Activated naive CD4-positive, alpha-beta T cell treated with anti-CD3 and anti-CD28 coated beads, Interleukin-2, amount 50 U/mL, for 24 hours (primary cell): ENCODE results near the gene ELOVL1.
A peak's percentile ranks its signal among the peaks of the same experiment; 100 is the strongest.

ENCODE experiments used
- H3K27ac Mint-ChIP-seq: one replicate; pipeline ENCODE4 v1.8.0; 2021; ENCODE audit warnings: mild to moderate bottlenecking, mixed read lengths
- H3K27me3 Mint-ChIP-seq: one replicate; pipeline ENCODE4 v1.8.0; 2021; ENCODE audit warnings: mixed read lengths
- H3K36me3 Mint-ChIP-seq: one replicate; pipeline ENCODE4 v1.8.0; 2021; ENCODE audit warnings: mixed read lengths
- H3K4me1 Mint-ChIP-seq: one replicate; pipeline ENCODE4 v1.8.0; 2021; ENCODE audit warnings: mixed read lengths
- H3K4me3 Mint-ChIP-seq: one replicate; pipeline ENCODE4 v1.8.0; 2021; ENCODE audit warnings: mild to moderate bottlenecking, mixed read lengths
- H3K9me3 Mint-ChIP-seq: one replicate; pipeline ENCODE4 v1.8.0; 2021; ENCODE audit warnings: mixed read lengths

Gene ELOVL1

DNA sequence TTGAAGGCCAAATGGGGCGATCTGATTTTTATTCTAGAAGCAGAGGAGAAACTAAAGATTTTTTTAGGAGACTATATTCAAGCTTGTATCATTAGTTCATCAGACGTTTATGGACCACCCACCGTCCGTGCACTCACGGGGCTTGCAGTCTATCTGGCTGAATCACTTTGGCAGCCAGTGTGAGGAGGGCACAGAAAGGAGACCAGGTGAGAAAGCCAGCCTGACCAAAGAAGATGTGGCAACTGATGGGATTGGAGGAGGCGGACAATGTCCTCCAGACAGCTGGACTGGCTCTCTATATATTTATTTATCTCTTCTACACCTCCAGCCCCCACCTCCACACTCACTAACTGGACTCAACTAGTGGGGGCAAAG lies 822 bp upstream of the ELOVL1 start:
- Mint-ChIP-seq H3K27me3 (no peaks in the 10 kb centered on the region), H3K4me1 (peaks cover 36% of the 10 kb centered on the region), H3K9me3 (no peaks in the 10 kb centered on the region), H3K4me3 (peak overlapping the region; percentile 94), H3K27ac (peak overlapping the region; percentile 88), H3K36me3 (peaks cover 3% of the 10 kb centered on the region)

DNA sequence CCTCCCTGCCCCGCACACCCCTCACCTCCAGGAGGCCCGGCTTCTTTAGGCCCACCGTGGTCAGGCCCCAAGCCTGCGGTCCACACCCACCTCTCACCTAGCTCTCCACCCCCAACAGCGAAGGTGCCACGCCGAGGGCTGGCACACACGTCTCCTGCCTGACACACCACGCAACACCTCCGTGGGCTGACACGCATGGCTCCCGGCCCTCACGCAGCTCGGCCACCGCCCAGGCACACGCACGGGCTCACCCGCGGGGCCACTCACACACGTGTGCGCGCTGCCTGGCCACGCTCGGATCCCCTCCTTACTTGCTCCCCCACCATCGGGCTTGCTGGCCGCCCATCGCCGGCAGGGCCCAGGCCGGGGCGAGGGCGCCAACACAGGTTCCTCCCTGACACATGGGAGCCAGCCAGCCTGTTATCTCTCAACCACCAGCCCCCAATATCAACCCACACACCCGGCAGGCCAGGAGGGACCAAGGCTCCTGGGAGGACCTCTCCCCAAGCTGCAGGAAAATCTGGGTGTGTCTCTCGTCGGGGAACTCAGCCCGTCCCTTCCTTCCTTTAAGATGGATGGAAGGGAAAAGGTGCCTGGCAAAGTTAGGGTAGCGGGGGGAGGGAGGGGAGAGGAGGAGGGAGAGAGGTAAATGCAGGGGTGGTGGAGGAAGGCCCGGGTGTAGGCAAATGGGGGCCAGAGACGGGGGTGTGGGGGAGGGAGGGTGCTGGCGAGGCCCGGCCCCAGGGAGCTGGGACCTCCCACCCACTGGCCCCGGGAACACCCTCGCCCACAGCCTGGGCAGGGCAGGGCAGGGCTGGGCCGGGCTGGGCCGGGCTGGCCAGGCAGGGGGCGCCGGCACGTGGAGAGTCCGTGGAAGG lies 546 bp downstream of the ELOVL1 start:
- peak overlapping the region; percentile 90 for H3K4me3 Mint-ChIP-seq
- no peaks in the 10 kb centered on the region for H3K9me3 Mint-ChIP-seq
- peaks cover 3% of the 10 kb centered on the region for H3K36me3 Mint-ChIP-seq
- peak overlapping the region; percentile 96 for H3K27ac Mint-ChIP-seq
- no peaks in the 10 kb centered on the region for H3K27me3 Mint-ChIP-seq
- peaks cover 36% of the 10 kb centered on the region for H3K4me1 Mint-ChIP-seq

DNA sequence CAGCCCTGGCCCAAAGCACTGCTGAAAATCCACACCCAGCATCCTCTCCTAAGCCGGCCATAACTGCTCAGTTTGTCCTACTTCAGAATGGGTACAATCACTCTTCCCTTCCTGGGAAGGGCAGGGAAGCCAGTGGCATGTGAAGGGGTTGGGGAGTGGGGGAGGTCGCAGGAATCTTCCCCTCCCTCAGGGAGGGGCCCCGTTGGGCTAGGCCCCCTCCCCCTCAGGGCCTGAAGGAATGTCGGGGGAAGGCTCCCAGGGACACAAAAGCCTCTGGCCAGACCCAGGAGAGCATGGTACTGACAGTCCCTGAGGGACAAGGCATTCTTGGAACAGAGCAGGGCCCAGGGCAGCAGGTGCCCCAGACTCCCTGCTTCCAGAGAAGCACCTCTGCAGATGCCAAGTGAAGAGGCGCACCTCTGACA lies 1.2 kb downstream of the ELOVL1 start:
- peaks cover 36% of the 10 kb centered on the region for H3K4me1 Mint-ChIP-seq
- H3K27me3 Mint-ChIP-seq = no peaks in the 10 kb centered on the region
- H3K4me3 Mint-ChIP-seq = peak overlapping the region; percentile 90
- H3K36me3 Mint-ChIP-seq = peaks cover 3% of the 10 kb centered on the region
- H3K27ac Mint-ChIP-seq = peak overlapping the region; percentile 96
- H3K9me3 Mint-ChIP-seq = no peaks in the 10 kb centered on the region

DNA sequence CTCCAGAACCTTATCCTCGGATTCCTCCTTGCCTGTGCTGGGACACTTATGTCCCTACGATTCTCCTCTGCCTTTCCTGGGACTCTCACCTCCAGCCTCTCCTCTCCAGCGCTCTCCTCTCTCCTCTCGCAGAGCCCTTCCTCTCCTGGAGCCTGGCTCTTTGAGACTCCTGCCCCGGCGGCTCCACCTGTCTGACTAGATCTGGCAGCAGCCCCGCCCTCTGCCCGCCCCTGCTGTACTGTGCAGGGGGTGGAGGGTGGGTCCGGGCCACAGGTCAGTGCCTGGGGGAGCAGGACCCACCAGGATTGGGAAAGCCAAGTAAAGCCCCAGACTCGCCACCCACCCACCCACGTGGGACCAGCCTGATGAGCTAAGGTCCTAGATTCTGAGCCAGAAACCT lies 1.6 kb downstream of the ELOVL1 start:
- Mint-ChIP-seq H3K27ac (peak overlapping the region; percentile 69), H3K9me3 (no peaks in the 10 kb centered on the region), H3K4me3 (peak overlapping the region; percentile 90), H3K4me1 (peaks cover 32% of the 10 kb centered on the region), H3K36me3 (peaks cover 3% of the 10 kb centered on the region), H3K27me3 (no peaks in the 10 kb centered on the region)

DNA sequence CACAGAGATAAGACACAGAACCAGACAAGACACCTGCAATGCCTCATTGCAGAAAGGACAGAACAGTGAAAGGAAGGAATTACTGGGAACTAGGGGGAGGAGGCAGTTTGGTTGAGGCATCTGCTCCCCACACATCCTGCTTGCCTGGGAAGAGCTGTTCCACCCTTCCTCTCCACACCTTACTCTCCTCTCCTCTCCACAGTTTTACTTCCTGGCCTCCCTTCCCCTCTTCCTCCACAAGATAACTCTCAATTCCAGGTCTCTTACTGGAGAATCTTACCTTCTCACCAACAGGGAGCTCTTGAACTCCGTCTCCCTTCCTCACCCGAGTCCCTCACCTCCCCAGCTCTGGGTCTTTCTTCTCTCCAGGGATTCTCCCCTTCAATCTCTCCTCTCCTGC lies 2.1 kb downstream of the ELOVL1 start:
- H3K36me3 Mint-ChIP-seq = peaks cover 3% of the 10 kb centered on the region
- peaks cover 27% of the 10 kb centered on the region for H3K4me1 Mint-ChIP-seq
- H3K27ac Mint-ChIP-seq = peak overlapping the region; percentile 69
- H3K9me3 Mint-ChIP-seq = no peaks in the 10 kb centered on the region
- H3K4me3 Mint-ChIP-seq = peak overlapping the region; percentile 90
- no peaks in the 10 kb centered on the region for H3K27me3 Mint-ChIP-seq

DNA sequence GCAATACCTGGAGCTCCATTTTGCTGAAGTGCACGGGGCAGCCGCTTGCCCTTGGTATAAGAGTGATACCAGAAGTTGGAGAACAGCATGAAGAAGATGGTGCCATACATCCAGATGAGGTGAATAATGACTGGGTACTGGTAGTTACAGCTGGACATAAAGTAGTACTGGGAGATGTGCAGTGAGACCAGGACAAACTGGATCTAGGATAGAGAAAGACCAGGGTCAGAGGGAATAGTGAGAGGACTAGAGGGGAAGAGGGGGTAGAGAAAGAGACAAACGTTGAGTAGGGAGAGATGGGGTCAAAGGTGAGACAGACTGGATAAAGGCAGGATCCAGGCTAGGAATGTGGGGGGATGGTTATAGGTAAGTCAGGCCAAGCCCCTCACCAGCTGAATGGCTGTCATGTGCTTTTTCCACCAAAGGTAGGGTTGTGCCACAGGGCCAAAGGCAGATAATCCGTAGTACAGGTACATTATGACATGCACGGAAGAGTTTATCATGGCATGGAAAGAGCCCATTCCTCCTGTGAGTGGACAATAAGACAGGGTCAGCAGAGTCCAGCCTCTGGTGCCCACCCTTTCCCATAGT lies 3.8 kb downstream of the ELOVL1 start:
- no peaks in the 10 kb centered on the region for H3K9me3 Mint-ChIP-seq
- no peak overlapping the region for H3K4me3 Mint-ChIP-seq
- H3K27ac Mint-ChIP-seq = peak overlapping the region; percentile 42
- H3K4me1 Mint-ChIP-seq = peaks cover 30% of the 10 kb centered on the region
- H3K36me3 Mint-ChIP-seq = peaks cover 3% of the 10 kb centered on the region
- H3K27me3 Mint-ChIP-seq = no peaks in the 10 kb centered on the region

DNA sequence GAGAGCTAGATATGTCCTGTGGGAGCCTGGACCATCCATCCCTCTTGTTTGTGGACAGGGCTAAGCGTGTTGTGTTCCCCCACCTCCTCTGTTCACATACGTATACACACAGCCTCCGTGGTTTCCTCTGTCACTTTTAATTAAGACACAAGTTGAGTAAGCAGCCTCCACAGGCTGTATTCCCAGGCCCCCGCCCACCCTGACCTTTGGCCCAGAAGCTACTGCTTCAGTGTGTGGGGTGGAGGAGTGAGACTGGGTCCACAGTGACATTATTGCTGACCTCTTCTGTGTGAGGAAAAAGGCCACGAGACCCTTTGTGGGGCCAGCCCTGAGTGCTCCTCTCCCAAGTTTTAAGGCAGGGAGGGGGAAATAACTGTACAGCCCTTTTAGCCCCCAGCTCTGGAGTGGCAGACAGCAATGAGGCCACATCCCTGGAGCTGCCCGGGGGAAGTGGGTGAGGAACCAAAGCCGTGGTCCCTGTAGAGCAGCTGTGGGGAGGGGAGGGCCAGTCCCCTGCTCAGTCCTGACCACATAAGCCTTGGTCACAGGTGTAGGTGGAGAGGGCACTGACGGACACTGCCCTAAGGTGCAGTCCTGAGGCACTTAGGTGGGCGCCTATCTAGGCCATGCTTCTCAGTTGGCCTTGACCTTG lies 4.4 kb downstream of the ELOVL1 start:
- Mint-ChIP-seq H3K4me3 (no peak overlapping the region), H3K4me1 (peaks cover 24% of the 10 kb centered on the region), H3K27ac (no peak overlapping the region), H3K27me3 (no peaks in the 10 kb centered on the region), H3K36me3 (peaks cover 3% of the 10 kb centered on the region), H3K9me3 (no peaks in the 10 kb centered on the region)

DNA sequence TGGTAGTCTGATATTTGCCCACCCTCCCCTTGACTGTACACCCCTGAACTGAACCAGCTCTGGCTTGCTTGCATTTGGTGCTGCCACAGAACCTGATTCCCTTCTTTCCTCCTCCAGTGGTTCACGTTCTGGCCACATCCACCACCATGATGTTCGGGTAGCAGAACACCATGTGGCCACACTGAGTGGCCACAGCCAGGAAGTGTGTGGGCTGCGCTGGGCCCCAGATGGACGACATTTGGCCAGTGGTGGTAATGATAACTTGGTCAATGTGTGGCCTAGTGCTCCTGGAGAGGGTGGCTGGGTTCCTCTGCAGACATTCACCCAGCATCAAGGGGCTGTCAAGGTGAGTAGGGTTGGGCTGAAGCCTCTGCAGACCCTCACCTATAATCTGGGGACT lies 7.2 kb downstream of the ELOVL1 start:
- Mint-ChIP-seq H3K36me3 (peaks cover 3% of the 10 kb centered on the region), H3K9me3 (no peaks in the 10 kb centered on the region), H3K4me3 (no peak overlapping the region), H3K27me3 (no peaks in the 10 kb centered on the region), H3K4me1 (peaks cover 23% of the 10 kb centered on the region), H3K27ac (no peak overlapping the region)

DNA sequence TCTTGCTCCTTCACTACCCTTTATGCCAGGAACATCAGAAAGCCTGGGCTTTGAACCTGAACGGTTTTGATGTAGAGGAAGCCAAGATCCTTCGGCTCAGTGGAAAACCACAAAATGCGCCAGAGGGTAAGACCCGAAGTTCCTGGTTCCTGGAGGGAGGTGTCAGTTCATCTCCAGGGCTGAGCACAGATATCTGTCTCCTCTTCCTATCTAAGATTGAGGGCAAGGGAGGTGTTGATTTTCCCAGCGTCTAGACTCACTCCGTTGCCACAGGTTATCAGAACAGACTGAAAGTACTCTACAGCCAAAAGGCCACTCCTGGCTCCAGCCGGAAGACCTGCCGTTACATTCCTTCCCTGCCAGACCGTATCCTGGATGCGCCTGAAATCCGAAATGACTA lies 8.1 kb downstream of the ELOVL1 start:
- Mint-ChIP-seq H3K4me3 (peak overlapping the region; percentile 91), H3K4me1 (peaks cover 15% of the 10 kb centered on the region), H3K9me3 (no peaks in the 10 kb centered on the region), H3K27me3 (no peaks in the 10 kb centered on the region), H3K36me3 (peaks cover 3% of the 10 kb centered on the region), H3K27ac (no peak overlapping the region)

DNA sequence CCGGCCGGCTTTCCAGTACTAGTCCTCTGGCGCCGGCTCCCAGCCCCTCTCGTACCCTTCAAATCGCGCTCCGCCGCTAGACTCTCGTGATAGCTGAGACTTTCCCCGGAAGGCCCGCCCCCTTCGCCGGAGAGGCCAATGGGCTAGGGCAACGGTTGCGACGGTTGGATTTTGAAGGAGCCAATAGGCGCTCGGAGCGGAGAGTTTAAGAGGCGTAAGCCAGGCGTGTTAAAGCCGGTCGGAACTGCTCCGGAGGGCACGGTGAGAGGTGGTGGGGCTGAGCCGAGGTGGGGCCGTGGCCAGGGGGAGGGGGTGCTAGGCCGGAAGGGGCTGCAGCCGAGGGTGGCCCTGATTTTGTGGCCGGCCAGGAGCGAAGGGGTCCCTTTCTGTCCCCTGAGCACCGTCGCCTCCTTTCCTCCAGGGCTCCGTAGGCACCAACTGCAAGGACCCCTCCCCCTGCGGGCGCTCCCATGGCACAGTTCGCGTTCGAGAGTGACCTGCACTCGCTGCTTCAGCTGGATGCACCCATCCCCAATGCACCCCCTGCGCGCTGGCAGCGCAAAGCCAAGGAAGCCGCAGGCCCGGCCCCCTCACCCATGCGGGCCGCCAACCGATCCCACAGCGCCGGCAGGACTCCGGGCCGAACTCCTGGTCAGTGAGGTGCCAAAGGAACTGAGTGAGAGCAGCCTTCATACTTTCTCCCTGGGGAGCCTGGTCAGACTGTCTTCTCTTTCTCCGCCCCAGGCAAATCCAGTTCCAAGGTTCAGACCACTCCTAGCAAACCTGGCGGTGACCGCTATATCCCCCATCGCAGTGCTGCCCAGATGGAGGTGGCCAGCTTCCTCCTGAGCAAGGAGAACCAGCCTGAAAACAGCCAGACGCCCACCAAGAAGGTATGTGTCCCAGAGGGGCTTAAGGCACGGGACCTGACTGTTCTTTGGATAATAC lies 8.8 kb downstream of the ELOVL1 start, which contains the start of gene CDC20:
CDC20 (plus strand) TSS at position 236 of the 948 bp plus-strand sequence; CDS start at position 471, 235 bp downstream.
- Mint-ChIP-seq H3K9me3 (no peaks in the 10 kb centered on the region), H3K4me3 (peak within 1 kb of the TSS; percentile 91), H3K4me1 (peaks cover 15% of the 10 kb centered on the region), H3K36me3 (peaks cover 2% of the 10 kb centered on the region), H3K27ac (peak within 1 kb of the TSS; percentile 95), H3K27me3 (no peaks in the 10 kb centered on the region)

DNA sequence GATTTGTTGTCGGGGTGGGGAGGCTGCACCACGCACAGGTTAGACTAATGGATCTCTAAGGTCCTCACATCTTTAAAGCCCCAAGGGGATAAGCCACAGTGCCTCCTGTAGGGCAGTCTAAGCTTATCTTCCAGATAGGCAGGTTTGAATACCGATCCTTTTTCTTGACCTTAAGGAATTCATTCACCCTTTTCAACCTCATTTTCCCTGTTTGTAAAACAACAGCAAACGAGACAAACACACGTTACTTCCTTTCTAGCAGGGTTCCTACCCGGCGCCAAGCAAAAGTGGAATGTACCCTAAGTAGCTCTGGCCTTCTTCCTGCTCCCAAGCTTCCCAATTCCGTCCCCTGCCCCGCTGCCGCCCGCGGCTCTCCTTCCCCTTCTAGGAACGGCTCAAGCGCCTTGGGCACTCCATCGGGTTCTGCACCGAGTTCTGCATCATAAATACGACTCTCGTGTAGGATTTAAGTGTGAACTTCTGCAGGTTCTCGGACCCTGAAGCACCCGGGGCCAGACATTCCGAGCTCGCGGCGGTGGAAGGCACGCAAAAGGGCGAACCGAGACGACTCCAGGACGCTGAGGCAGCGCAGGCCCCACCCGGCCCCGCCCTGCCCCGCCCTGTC lies 9.6 kb downstream of the ELOVL1 start:
- peaks cover 15% of the 10 kb centered on the region for H3K4me1 Mint-ChIP-seq
- H3K27ac Mint-ChIP-seq = peak overlapping the region; percentile 95
- peak overlapping the region; percentile 91 for H3K4me3 Mint-ChIP-seq
- H3K9me3 Mint-ChIP-seq = no peaks in the 10 kb centered on the region
- H3K27me3 Mint-ChIP-seq = no peaks in the 10 kb centered on the region
- peaks cover 2% of the 10 kb centered on the region for H3K36me3 Mint-ChIP-seq

DNA sequence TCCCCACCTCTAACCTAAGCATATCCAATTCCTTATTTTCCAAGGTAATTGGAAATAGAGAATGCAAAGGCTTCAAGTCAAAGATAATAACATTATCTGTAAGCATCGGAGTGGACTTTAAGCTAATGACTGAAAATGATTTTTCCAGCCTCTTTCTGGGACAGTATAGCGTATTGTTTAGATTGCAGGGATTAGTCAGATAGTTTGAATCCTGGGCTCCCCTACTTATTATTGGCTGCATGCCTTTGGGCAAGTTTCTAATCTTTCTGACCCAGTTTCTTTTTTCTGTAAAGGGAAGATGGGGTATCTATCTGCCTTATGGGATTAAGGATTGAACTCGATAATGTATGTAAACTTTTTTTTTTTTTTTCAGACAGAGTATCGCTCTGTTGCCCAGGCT lies 10.6 kb downstream of the ELOVL1 start:
- Mint-ChIP-seq H3K36me3 (peaks cover 2% of the 10 kb centered on the region), H3K4me3 (no peak overlapping the region), H3K9me3 (no peaks in the 10 kb centered on the region), H3K27ac (no peak overlapping the region), H3K27me3 (no peaks in the 10 kb centered on the region), H3K4me1 (peaks cover 20% of the 10 kb centered on the region)

DNA sequence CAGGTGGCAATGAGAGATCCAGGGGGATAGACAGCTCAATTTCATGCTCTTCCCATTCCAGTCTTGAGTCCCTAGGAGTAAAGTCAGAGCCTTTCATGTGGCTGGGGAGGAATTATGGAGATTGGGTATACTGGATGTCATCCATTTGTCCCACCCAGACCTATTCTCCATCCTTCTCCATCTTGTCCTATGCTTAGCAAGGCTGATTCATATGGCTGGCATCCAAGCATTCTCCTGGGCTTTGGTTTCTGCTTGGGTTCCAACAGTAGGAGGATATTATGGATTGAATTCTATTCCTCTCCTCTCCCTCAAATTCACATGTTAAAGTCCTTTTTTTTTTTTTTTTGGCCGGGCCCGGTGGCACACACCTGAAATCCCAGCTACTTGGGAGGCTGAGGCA lies 12.9 kb downstream of the ELOVL1 start:
- no peak overlapping the region for H3K4me3 Mint-ChIP-seq
- peaks cover 3% of the 10 kb centered on the region for H3K36me3 Mint-ChIP-seq

DNA sequence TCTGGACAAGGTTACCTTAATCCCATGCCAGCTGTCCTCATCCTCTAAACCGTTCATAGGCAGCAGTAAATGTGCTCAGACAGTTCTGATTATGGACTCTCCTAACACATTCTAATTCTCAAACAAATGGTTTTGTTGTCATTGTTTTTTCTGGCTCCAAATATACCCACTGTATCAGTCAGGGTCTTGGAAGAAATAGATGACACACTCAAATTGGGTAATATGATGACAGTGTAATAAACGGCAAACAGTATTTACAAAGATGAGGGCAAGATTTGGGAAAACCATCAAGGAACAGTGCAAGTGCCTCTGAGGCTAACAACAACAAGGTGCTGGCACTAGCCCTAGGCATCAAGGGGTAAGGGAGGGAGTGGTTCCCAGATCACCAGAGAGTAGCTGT lies 13.3 kb downstream of the ELOVL1 start:
- no peak overlapping the region for H3K4me3 Mint-ChIP-seq
- H3K9me3 Mint-ChIP-seq = no peaks in the 10 kb centered on the region
- H3K27ac Mint-ChIP-seq = no peak overlapping the region
- peaks cover 3% of the 10 kb centered on the region for H3K36me3 Mint-ChIP-seq
- peaks cover 21% of the 10 kb centered on the region for H3K4me1 Mint-ChIP-seq
- no peaks in the 10 kb centered on the region for H3K27me3 Mint-ChIP-seq

More for the DNA sequence above, 12.9 kb downstream of the ELOVL1 start:
- Mint-ChIP-seq H3K27me3 (no peaks in the 10 kb centered on the region), H3K9me3 (no peaks in the 10 kb centered on the region), H3K4me1 (peaks cover 21% of the 10 kb centered on the region), H3K27ac (no peak overlapping the region)

DNA sequence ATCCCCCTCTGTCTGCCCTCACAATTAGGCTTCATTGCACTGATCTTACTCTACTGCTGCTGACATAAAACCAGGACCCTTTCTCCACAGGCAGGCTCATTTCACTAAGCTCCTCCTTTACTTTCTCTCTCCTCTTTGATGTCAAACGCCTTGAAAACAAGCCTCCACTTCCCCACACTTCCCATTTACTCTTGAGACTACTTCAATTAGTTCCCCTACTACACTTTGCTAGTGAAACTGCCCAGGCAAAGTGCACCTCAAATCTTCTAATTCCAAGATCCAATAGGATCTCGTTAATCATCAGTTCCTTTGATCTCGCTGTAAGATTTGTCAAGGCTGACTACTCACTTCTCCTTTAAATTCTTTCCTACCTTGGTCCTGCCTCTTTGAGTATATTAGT lies 14.9 kb downstream of the ELOVL1 start:
- H3K27ac Mint-ChIP-seq = no peak overlapping the region
- no peak overlapping the region for H3K4me3 Mint-ChIP-seq
- no peaks in the 10 kb centered on the region for H3K27me3 Mint-ChIP-seq
- H3K4me1 Mint-ChIP-seq = peaks cover 15% of the 10 kb centered on the region
- H3K9me3 Mint-ChIP-seq = no peaks in the 10 kb centered on the region
- H3K36me3 Mint-ChIP-seq = peaks cover 3% of the 10 kb centered on the region
